Measurements from ENCODE around the gene EIF2B4.
A peak's percentile ranks its signal among the peaks of the same experiment; 100 is the strongest.

EIF2B4 gene

GRCh38 chr2:27380626-27381545 is 10.7 kb upstream of the EIF2B4 start, which contains the start of gene ZNF513 (continued):
- TF ChIP-seq PRDM2 (tag by site-specific recombination; IDR thresholded peaks at IDR 0.05; ENCODE audit: borderline replicate concordance) (no peak), EGR2 (tag by site-specific recombination; IDR thresholded peaks at IDR 0.05; ENCODE audit: low read depth) (no peak; the same call in 1 of the 2 replicates), INSM2 (tag by site-specific recombination; IDR thresholded peaks at IDR 0.05) (no peak), BCL6B (tag by site-specific recombination; IDR thresholded peaks at IDR 0.05) (no peak), ZNF792 (tag by site-specific recombination; IDR thresholded peaks at IDR 0.05) (no peak), ZFP3 (tag by site-specific recombination; IDR thresholded peaks at IDR 0.05; ENCODE audit: low read depth) (no peak), ZNF610 (tag by site-specific recombination; IDR thresholded peaks at IDR 0.05; ENCODE audit: borderline replicate concordance) (0 out of 2 replicates have a peak, but pooled peaks have one; percentile 41), ZBTB44 (tag by site-specific recombination; IDR thresholded peaks at IDR 0.05) (no peak), TSHZ1 (tag by site-specific recombination; IDR thresholded peaks at IDR 0.05; ENCODE audit: borderline replicate concordance) (no peak), ZNF510 (tag by site-specific recombination; IDR thresholded peaks at IDR 0.05; ENCODE audit: insufficient replicate concordance) (no peak), ZBTB49 (tag by site-specific recombination; IDR thresholded peaks at IDR 0.05; ENCODE audit: low read depth) (no peak), ZNF777 (tag by site-specific recombination; IDR thresholded peaks at IDR 0.05; ENCODE audit: borderline replicate concordance) (no peak), OVOL3 (tag by site-specific recombination; IDR thresholded peaks at IDR 0.05) (no peak), KLF8 (tag by site-specific recombination; IDR thresholded peaks at IDR 0.05) (no peak; the same call in 1 of the 2 replicates), ZNF704 (tag by site-specific recombination; IDR thresholded peaks at IDR 0.05) (no peak), GLI2 (tag by site-specific recombination; IDR thresholded peaks at IDR 0.05; ENCODE audit: borderline replicate concordance, low read depth) (no peak), ZNF580 (tag by site-specific recombination; IDR thresholded peaks at IDR 0.05) (no peak), SP7 (tag by site-specific recombination; IDR thresholded peaks at IDR 0.05) (peak; percentile 43), ZIC2 (tag by site-specific recombination; IDR thresholded peaks at IDR 0.05) (peak; percentile 74)

Measured in HEK293 (cell line).